KOPT-K1 (cell line): ENCODE results near the gene C16orf78.
"Not testable (repeated sequence)": the region's sequence is repeated elsewhere in the genome, so short reads cannot be mapped to it uniquely, and the experiment has no call there.

Experiments used
- H3K27ac ChIP-seq: fragments of 200-600 bp; sonication (generic); 2 replicates; pipeline ENCODE4 v1.5.1; 2016; ENCODE audit warnings: antibody characterized with exemption, mild to moderate bottlenecking, low read depth, low read length; ENCODE audit not compliant: poor library complexity, severe bottlenecking
- H3K36me3 ChIP-seq: fragments of 200-600 bp; sonication (generic); 2 replicates; pipeline ENCODE4 v1.5.1; 2017; ENCODE audit warnings: antibody characterized with exemption, mild to moderate bottlenecking, low read length, moderate library complexity; ENCODE audit not compliant: insufficient read depth
- H3K9me3 ChIP-seq: fragments of 200-600 bp; sonication (generic); 2 replicates; pipeline ENCODE4 v1.5.1; 2017; ENCODE audit warnings: antibody characterized with exemption, low read length, mild to moderate bottlenecking; ENCODE audit not compliant: insufficient read depth, poor library complexity, severe bottlenecking

The C16orf78 gene

DNA sequence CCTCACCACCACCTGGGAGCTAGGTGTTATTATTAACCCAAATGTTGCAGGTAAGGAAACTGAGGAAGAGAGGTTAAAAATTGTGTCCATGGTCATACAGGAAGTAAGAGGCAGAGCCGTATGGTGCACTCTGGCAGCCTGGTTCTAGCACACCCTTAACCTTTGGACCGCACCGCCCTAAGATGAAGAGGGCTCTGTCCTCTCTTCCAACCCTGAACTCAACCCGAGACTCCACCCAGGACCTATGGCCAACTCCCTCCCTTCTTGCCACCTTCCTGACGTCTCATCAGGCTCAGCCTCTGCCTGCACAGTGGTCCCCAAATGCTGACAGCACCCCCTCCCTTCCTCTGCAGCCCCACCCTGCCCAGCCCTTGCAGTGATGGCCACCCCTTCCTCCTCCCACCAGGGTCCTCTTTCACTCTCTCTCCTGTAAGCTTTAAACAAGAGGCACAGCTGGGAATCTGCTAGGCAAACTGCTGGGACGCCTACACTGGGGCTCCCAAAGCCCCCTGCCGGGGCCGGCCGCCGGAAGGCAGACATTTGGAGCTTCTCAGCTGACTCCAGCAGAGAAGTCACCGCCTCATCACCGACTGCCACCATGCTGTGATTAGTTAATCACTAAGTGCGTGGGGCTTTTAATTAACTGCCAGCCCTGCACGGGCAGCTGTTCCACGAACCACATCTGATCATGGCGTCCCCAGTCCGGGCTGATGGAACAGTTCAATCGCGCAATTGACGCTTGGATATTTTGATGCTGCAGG is 16.7 kb upstream of the C16orf78 start:
- no peak overlapping the region for H3K27ac ChIP-seq
- H3K9me3 ChIP-seq: peaks cover 4% of the 10 kb centered on the region
- no peaks in the 10 kb centered on the region for H3K36me3 ChIP-seq

DNA sequence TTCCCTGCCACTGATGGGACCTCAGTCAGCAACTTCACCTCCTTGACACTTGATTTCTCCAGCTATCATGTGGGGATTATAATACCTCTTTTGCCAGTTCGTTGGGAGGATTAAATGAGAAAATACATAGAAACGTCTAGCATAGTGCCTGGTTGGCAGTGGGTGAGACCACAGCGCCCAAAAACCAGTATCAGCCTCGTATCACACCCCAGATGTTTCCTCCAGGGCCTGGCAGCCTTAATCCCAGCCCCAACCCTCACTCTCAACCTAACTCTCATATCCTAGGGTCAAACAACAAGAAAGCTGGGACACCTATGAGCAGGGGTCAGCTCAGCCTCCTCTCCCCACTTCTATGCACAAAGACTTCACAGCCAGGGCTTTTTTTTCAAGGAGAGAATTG is 14.0 kb upstream of the C16orf78 start:
- H3K27ac ChIP-seq: no peak overlapping the region
- H3K9me3 ChIP-seq: peaks cover 7% of the 10 kb centered on the region
- H3K36me3 ChIP-seq: no peaks in the 10 kb centered on the region

DNA sequence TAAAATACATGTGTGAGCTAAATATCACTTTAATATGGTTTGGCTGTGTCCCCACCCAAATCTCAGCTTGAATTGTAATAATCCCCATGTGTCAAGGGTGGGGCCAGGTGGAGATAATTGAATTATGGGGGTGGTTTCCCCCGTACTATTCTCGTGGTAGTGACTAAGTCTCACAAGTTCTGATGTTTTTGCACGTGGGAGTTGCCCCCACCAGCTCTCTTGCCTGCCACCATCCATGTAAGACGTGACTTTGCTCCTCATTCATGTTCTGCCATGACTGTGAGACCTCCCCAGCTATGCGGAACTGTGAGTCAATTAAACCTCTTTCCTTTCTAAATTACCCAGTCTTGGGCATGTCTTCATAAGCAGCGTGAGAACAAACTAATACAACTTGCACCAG is 11.9 kb upstream of the C16orf78 start:
- H3K9me3 ChIP-seq, H3K36me3 ChIP-seq, H3K27ac ChIP-seq: not testable (repeated sequence)

DNA sequence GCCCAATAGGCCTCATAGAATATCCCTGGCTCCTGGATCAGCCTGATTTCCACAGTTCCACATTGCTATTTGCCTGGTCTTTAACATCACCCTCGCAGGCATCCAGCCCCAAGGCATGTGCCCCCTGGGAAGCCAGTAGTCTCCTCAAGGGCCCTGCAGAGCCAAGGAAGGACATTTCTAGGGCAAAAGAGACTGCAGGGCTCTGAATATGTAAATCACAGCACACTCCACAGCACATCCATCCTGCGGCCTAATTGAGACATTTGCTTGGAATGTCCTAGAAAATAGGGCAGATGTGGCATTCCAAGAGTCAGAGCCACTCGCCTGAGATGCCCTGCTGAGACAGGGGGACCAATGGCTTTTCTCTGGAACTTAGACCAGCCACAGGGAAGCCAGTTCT is 11.4 kb upstream of the C16orf78 start:
- peaks cover 7% of the 10 kb centered on the region for H3K9me3 ChIP-seq
- H3K27ac ChIP-seq: no peak overlapping the region
- no peaks in the 10 kb centered on the region for H3K36me3 ChIP-seq

DNA sequence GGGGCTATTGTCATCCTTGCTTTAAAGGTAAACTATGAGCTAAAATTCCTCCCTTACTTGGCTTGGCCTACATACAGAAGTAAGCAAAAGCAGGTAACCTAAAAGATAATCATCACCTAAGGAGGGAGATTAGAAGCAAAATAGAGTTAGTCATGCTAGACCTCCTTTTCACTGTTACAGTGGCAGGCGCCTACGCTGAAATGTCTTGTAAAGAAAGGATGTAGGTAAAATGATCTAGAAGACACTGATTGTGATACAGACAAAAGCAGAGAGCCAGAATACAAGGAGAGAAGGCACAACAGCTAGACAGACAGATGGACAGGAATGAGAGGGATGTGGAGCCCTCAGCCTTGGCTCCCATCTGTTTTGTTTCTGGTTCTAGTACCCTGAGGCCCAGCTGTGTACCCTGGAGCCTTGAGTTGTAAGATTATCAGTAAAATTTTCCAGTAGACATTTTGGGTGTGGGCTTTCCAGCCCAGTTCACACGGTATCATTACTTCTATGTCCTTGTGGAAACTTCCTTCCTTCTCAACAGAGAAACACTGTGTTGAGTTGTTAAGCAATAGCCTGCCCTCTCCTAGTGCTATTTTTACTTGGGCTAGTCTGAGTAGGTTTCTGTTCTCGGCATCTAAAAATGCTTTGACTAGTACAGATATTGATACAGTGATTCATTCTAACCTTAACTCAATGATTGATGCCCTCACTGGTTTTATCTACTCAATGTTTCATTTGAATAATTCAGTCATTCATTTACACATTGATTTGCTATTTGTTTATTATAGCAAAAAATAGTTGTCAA is 7.7 kb upstream of the C16orf78 start:
- Histone ChIP-seq H3K36me3 (no peaks in the 10 kb centered on the region), H3K9me3 (peaks cover 13% of the 10 kb centered on the region), H3K27ac (no peak overlapping the region)

DNA sequence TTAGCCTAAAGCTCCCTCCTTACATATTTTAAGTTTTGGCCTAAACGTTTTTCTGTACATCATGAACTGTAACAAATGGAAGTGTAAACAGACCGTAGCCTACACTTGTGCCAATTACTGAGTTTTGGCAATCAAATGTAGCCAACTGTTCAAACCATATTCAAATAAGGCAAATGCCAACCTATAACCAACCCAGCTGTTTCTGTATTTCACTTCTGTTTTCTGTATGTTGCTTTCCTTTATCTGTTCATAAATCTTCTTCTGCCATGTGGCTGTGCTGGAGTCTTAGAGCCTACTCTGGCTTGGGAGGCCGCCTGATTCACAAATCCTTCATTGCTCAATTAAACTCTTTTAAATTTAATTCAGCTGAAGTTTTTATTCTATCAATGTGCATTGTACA is 6.9 kb upstream of the C16orf78 start:
- Histone ChIP-seq H3K9me3 (peaks cover 12% of the 10 kb centered on the region), H3K27ac (no peak overlapping the region), H3K36me3 (no peaks in the 10 kb centered on the region)

DNA sequence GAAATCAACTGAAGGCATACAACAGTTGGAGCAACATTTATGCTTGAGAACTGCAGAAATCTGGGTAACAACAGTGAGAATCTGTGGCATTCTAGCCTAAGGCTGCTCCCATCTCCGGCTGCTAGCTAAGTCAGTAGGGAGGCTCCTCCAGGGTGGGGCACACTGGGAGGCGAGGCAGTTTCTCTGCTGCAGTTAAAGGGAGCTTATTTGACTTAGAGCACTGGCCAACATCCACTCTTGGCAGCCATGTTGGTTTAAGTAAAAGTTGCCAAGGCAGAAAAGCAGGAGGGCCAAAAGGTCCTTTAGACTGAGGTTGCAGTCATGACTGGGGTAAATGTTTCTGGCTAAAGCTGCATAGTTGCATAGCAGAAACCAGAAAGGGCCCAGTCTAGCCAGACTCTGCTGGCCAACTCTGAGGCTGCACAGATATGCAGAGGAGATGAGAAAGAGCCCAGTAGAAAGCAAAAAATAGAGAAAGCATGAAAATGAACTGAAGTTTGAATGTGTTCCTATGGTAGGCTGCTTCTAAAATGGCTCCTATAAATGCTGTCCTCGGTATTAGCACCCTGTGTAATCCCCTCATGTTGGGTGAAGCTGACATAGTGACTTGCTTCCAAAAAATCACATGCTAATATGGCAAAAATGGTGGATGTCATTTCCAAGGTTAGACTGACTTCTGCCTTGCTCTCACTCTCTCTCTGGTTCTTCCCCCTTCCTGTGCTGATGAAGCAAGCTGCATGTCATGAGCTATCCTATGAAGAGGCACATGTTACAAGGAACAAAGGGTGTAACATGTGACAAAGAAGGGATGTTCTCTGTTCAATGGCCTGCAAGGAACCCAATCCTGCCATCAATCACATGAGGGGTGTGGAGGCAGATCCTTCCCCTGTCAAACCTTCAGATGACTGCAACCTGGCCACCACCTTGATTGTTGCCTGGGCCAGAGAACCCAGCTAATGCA is 3.7 kb upstream of the C16orf78 start:
- Histone ChIP-seq H3K36me3 (no peaks in the 10 kb centered on the region), H3K9me3 (peaks cover 6% of the 10 kb centered on the region), H3K27ac (no peak overlapping the region)

DNA sequence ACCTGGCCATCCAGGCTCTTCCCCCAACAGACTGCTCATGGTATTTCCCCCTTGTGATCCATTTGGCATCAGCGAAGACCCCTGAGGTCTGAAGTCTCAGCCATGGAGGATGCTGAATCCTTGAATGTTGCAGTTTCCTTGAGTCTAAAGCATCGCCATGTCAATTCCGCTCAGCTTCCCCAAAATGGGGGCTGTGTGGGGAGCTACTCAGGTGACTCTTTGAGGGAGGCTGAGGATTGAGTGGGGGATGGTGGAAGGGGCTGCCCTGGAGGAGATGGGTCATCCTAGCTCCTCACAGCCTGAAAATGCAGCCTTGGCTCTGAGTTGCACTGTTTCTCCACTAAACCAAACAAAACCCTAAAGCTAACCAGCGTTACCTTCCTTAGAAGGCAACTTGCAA is 2.6 kb downstream of the C16orf78 start:
- no peak overlapping the region for H3K27ac ChIP-seq
- H3K36me3 ChIP-seq: no peaks in the 10 kb centered on the region
- no peaks in the 10 kb centered on the region for H3K9me3 ChIP-seq

DNA sequence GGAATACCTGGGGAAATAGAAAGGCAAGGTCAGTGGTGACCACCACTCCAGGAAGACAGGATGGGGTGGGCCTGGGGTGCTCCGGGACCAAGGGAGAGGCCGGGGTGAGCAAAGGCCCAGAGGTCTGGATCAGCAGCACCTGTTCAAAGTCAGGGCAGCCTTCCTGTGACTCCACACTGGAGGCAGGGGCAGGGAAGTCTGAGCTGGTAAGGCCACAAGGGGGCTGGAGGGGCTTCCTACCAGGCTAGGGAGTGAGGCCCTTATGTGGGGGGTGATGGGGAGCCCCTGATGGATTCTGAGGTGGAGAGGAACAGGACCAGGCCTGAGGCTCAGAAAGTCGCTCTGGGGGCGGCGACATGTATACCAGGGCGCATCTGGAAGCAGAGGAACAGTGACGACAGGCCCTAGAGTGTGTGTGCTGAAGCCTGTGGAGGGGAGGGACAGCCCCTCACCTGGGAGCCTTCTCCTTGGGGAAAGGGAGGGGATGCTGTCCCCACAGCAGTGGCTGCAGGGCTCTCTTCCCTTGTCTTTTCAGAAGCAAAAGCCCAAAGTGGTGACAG is 3.7 kb downstream of the C16orf78 start:
- H3K9me3 ChIP-seq: no peaks in the 10 kb centered on the region
- no peak overlapping the region for H3K27ac ChIP-seq
- no peaks in the 10 kb centered on the region for H3K36me3 ChIP-seq

DNA sequence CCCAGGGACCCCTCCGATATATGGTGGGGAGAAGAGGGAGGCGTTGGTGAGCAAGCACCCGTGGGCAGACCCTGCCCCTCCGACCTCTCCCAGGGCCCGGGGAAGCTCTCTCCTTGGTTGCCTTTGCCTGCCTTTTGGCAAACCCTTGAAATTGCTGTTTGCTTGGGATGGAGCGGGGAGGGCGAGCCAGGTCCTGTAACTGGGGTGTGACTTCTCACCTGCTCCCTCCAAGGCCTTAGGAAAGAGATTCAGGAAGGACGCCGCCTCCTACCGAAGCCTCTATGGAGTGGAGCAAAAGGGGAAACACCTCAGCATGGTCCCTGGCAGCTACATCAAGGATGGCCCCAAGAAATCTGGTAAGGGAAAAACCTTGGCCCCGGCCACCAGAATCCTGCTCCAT is 4.6 kb downstream of the C16orf78 start:
- Histone ChIP-seq H3K9me3 (no peaks in the 10 kb centered on the region), H3K36me3 (no peaks in the 10 kb centered on the region), H3K27ac (no peak overlapping the region)

DNA sequence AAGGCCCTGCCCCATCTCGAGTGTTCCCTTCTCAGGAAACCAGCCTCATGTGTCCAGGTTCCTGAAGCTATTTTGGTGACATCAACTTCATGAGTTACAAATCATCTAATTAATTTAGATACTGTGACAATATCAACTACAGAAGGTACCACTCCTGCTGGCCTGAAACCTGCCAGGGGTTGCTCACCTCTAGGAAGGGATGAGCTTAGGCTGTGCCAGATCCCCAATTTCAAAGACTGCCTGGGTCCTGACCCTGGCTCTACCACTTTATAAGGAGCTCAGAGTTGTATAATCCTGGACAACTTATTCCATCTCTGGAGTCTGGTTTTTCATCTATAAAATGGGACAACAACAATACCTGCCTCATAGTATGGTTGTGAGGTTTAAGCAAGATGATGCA is 5.2 kb downstream of the C16orf78 start:
- H3K36me3 ChIP-seq: no peaks in the 10 kb centered on the region
- H3K27ac ChIP-seq: no peak overlapping the region
- H3K9me3 ChIP-seq: no peaks in the 10 kb centered on the region

DNA sequence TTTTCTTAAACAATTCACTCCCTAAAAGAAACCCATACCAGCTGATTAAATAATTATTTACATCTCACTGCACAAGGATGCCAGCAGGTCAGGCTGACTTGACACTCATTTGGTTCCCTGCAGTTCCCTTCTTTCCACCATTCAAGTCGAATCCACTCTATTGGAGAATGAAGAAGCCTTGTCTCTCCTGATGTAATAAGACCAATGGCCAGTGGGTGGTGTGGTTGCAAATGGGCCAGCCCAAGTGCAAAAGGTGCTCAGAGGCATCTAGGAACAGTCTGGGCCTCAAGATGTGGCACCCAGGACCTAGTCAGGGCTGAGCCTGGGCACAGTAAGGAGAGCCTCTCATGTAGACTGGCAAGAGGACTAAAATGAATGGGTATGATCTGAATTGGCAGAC is 9.3 kb downstream of the C16orf78 start:
- Histone ChIP-seq H3K9me3 (peaks cover 4% of the 10 kb centered on the region), H3K27ac (no peak overlapping the region), H3K36me3 (no peaks in the 10 kb centered on the region)

DNA sequence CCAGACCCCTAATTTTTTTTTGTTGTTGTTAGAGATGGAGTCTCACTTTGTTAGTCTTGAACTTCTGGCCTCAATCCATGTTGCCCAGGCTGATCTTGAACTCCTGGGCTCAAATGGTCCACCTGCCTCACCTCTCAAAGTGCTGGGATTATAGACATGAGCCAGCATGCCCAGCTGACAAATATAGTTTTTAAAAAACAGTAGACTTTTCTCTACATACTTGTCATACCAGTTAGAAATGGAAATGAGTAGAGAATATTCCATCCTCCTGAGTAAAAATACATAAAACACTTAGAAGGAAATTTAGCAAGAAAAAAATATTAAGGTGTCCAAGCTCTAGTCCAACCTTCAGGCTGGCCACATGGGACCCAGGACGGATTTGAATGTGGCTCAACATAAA is 21.4 kb downstream of the C16orf78 start:
- H3K36me3 ChIP-seq: no peaks in the 10 kb centered on the region
- no peaks in the 10 kb centered on the region for H3K9me3 ChIP-seq
- H3K27ac ChIP-seq: no peak overlapping the region

DNA sequence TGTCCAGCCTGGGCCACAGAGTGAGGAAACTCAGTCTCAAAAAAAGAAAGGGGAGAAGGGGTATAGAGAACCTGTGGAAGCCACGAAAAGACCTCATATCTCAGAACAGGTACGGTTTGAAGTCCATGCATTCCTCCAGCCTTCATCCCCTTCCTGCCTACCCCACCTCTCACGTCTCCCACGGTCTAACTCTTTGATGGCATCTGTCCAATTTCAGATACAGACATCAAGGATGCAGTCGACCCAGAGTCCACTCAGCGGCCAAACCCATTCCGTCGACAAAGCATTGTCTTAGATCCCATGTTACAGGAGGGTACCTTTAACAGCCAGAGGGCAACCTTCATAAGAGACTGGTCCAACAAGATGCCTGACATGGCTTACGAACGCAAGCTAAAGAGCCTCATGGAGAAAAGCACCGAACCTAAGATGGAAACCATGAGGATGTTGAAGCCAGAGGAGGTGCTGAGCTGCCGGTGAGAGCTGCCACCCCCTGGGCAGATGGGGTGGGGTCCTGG is 22.7 kb downstream of the C16orf78 start:
- no peaks in the 10 kb centered on the region for H3K9me3 ChIP-seq
- no peaks in the 10 kb centered on the region for H3K36me3 ChIP-seq
- H3K27ac ChIP-seq: no peak overlapping the region
